Measurements from ENCODE around the gene B3GAT1.

DNA sequence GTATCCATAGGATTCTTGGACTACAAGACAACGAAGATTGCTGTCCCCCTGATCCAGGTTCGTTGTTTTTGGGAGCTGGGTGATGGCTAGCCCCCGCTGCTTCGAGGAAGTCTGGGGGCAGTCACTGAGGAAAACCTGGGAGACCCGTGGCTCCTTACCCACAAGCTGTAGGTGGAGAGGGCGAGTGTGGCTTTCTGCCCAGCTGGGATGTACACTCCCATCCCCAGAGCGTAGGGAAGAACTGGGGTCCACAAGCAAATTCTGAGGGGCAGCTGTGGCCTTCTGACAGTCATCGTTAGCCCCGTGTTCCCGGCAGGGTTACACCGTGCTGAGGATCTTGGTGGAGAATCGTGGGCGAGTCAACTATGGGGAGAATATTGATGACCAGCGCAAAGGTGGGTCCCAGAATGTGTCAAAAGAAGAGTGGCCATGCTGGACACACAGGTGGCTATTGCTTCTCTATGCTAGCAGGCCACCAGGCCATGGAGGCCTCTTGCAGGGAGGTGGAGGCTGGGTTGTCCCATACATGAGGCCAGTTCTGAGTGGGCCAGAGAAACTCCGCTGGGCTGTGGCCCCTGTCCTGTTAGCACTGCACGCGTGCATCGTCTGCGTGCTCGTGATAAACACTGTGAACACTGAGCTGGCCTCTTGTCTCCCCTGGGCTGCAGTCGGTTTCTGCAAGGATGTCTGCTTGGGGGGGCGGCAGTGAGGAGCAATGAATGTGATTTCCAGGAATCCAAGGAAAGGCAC is 40.4 kb downstream of the B3GAT1 start:
- TF ChIP-seq, protein P1, sequence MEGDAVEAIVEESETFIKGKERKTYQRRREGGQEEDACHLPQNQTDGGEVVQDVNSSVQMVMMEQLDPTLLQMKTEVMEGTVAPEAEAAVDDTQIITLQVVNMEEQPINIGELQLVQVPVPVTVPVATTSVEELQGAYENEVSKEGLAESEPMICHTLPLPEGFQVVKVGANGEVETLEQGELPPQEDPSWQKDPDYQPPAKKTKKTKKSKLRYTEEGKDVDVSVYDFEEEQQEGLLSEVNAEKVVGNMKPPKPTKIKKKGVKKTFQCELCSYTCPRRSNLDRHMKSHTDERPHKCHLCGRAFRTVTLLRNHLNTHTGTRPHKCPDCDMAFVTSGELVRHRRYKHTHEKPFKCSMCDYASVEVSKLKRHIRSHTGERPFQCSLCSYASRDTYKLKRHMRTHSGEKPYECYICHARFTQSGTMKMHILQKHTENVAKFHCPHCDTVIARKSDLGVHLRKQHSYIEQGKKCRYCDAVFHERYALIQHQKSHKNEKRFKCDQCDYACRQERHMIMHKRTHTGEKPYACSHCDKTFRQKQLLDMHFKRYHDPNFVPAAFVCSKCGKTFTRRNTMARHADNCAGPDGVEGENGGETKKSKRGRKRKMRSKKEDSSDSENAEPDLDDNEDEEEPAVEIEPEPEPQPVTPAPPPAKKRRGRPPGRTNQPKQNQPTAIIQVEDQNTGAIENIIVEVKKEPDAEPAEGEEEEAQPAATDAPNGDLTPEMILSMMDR (IDR thresholded peaks at IDR 0.05; ENCODE audit: insufficient read depth, low read depth, low read length), result no peak
- no peak for TF ChIP-seq EZH2 (IDR thresholded peaks at IDR 0.05; ENCODE audit: insufficient read depth, low read length)
